Left colon (tissue), 2 donors: Measurements from ENCODE around the gene ETV4. TPM values are rescaled to one million over a fixed set of nuclear protein-coding genes. Genes with fewer than 3 reads are reported as not detected.

Source experiments
- total RNA-seq, 2 donors: library from RNA; stranded (reverse); fragmentation: NEBNext Ultra II Directional; extraction: Animal tissue kit (Norgen Biotek cat#: 25700); gene quantifications; one replicate each; pipeline ENCODE4 v1.2.1, GENCODE V29; 2021
- donor health status: DM: no; HTN: no; CAD: no.
- donor health status: DM: yes; HTN: yes; CAD: no.

The ETV4 gene
- total RNA-seq, 2 donors from 2014 or later = 0.89 to 0.95 TPM

Other genes starting within 250 kb of the ETV4 start
- gene ARL4D, start 147.3 kb downstream of the ETV4 start, total RNA-seq = 1 to 10 TPM; 1.5 to 7.3 TPM
- gene DHX8, start 62.4 kb downstream of the ETV4 start, total RNA-seq = 10 to 100 TPM; 42.5 to 49.8 TPM
- gene MEOX1, start 115.6 kb upstream of the ETV4 start, total RNA-seq = 1 to 10 TPM; 1.2 to 1.8 TPM
- not detected for gene SOST, start 212.5 kb upstream of the ETV4 start, total RNA-seq
- 10 to 100 TPM; 47.3 to 85.2 TPM for gene DUSP3, start 232.6 kb upstream of the ETV4 start, total RNA-seq
- gene CFAP97D1, start 234.1 kb upstream of the ETV4 start, total RNA-seq = not detected